H1 (cell line): Measurements from ENCODE around the gene PPP1R3G. TPM values are rescaled to one million over a fixed set of nuclear protein-coding genes. Genes with fewer than 3 reads are reported as not detected.
A peak's percentile ranks its signal among the peaks of the same experiment; 100 is the strongest.

Experiments used
- CTCF ChIA-PET: fragments of 300-600 bp; sonication (Branson Sonifier 250); formaldehyde crosslinking; loops from one replicate; lab custom pipeline; 2021; ENCODE audit not compliant: partially characterized antibody; lab: Charles Lee
- POLR2A ChIA-PET: fragments of 300-600 bp; sonication (Branson Sonifier 250); formaldehyde crosslinking; loops from one replicate; lab custom pipeline; 2021; ENCODE audit warnings: inconsistent platforms; ENCODE audit not compliant: partially characterized antibody; lab: Charles Lee
- DNase-seq, 2 experiments: peaks; one replicate each; pipeline versions ENCODE4 v3.0.0 to v3.0.0-alpha.2; 2010 to 2022; ENCODE audit warnings: low spot score in 2 of 2, low read depth in 1 of 2, mixed read lengths in 1 of 2
- FAIRE-seq: peaks from 2 replicates; lab custom pipeline; 2011; peaks lifted over from hg19 to GRCh38; lab: Jason Lieb, UNC
- H2AFZ ChIP-seq: 2 replicates; pipeline ENCODE4 v1.8.1; 2012; ENCODE audit warnings: low read length, inconsistent platforms
- H2AK5ac ChIP-seq: 2 replicates; pipeline ENCODE4 v1.6.1; 2013; ENCODE audit warnings: low read depth, low read length
- H2BK120ac ChIP-seq: replicated peaks from 2 replicates; pipeline ENCODE3; 2013; ENCODE audit warnings: low read depth, low read length, inconsistent platforms
- H2BK12ac ChIP-seq: 2 replicates; pipeline ENCODE4 v1.6.1; 2013; ENCODE audit warnings: low read depth, low read length
- H2BK15ac ChIP-seq: 2 replicates; pipeline ENCODE4 v1.6.1; 2013; ENCODE audit warnings: low read length
- H2BK20ac ChIP-seq: 2 replicates; pipeline ENCODE4 v1.6.1; 2013; ENCODE audit warnings: low read length
- H2BK5ac ChIP-seq: 2 replicates; pipeline ENCODE4 v1.6.1; 2013; ENCODE audit warnings: low read depth, low read length
- H3K14ac ChIP-seq: 2 replicates; pipeline ENCODE4 v1.6.1; 2013; ENCODE audit warnings: inconsistent platforms; ENCODE audit not compliant: insufficient read length
- H3K18ac ChIP-seq: 2 replicates; pipeline ENCODE4 v1.6.1; 2013; ENCODE audit warnings: low read length; ENCODE audit errors: extremely low read depth
- H3K23ac ChIP-seq: 2 replicates; pipeline ENCODE4 v1.6.1; 2013; ENCODE audit warnings: inconsistent platforms; ENCODE audit not compliant: insufficient read length
- H3K23me2 ChIP-seq: 2 replicates; pipeline ENCODE4 v1.6.1; 2013; ENCODE audit warnings: low read depth, low read length
- H3K27ac ChIP-seq: 2 replicates; pipeline ENCODE4 v1.6.1; 2011; ENCODE audit warnings: low read depth, low read length, inconsistent platforms
- H3K27me3 ChIP-seq, 4 experiments: replicated peaks in 1 of 4; 1 replicate in 1 of 4; 2 replicates in 3 of 4; pipeline versions ENCODE4 v1.6.1 to v1.8.1; 2011 to 2013; ENCODE audit warnings: low read length in 3 of 4, mild to moderate bottlenecking in 3 of 4, inconsistent platforms in 2 of 4, mixed read lengths in 2 of 4, moderate library complexity in 1 of 4; ENCODE audit not compliant: control insufficient read depth in 3 of 4, insufficient read depth in 3 of 4; ENCODE audit errors: extremely low read depth in 1 of 4
- H3K36me3 ChIP-seq, 4 experiments: 2 replicates each; pipeline versions ENCODE4 v1.6.1 to v1.8.1; 2011 to 2013; ENCODE audit warnings: mild to moderate bottlenecking in 4 of 4, low read length in 3 of 4, moderate library complexity in 2 of 4, control low read depth in 1 of 4, inconsistent platforms in 1 of 4; ENCODE audit not compliant: insufficient read depth in 4 of 4, control insufficient read depth in 2 of 4
- H3K4ac ChIP-seq: replicated peaks from 2 replicates; pipeline ENCODE3; 2013; ENCODE audit warnings: low read length, low read depth, mixed read lengths, inconsistent platforms; ENCODE audit not compliant: insufficient read length
- H3K4me1 ChIP-seq, 4 experiments: replicated peaks in 1 of 4; 1 replicate in 1 of 4; 2 replicates in 3 of 4; pipeline versions ENCODE4 v1.6.1 to v1.8.1; 2011 to 2013; ENCODE audit warnings: low read length in 3 of 4, inconsistent platforms in 2 of 4, mixed read lengths in 1 of 4; ENCODE audit not compliant: insufficient read depth in 4 of 4, control insufficient read depth in 3 of 4
- H3K4me2 ChIP-seq, 2 experiments: 2 replicates each; pipeline versions ENCODE4 v1.6.1 to v1.8.1; 2011 to 2013; ENCODE audit warnings: low read depth in 2 of 2, low read length in 2 of 2, control low read depth in 1 of 2, inconsistent platforms in 1 of 2, mild to moderate bottlenecking in 1 of 2; ENCODE audit not compliant: insufficient read depth in 1 of 2
- H3K4me3 ChIP-seq, 4 experiments: fragments of 200-600, 300-600 bp in 1 of 4; sonication (generic), shearing (Covaris generic), sonication (Bioruptor Twin) in 1 of 4; 2 replicates each; pipeline versions ENCODE4 v1.5.1 to v1.8.1; 2011 to 2016; ENCODE audit warnings: low read length in 4 of 4, low read depth in 3 of 4, control low read depth in 2 of 4, inconsistent platforms in 2 of 4, mild to moderate bottlenecking in 2 of 4, mixed read lengths in 1 of 4, moderate library complexity in 1 of 4; ENCODE audit not compliant: insufficient read depth in 2 of 4; ENCODE audit errors: extremely low read depth in 1 of 4
- H3K56ac ChIP-seq: replicated peaks from 2 replicates; pipeline ENCODE3; 2013; ENCODE audit warnings: low read depth, mild to moderate bottlenecking, mixed read lengths, low read length, inconsistent platforms; ENCODE audit not compliant: insufficient read length
- H3K79me1 ChIP-seq: 2 replicates; pipeline ENCODE4 v1.6.1; 2013; ENCODE audit warnings: low read depth, low read length, control low read depth
- H3K79me2 ChIP-seq, 2 experiments: 2 replicates each; pipeline versions ENCODE4 v1.6.1 to v1.8.1; 2012 to 2013; ENCODE audit warnings: low read length in 2 of 2, mild to moderate bottlenecking in 2 of 2, inconsistent platforms in 1 of 2; ENCODE audit not compliant: insufficient read depth in 2 of 2, control insufficient read depth in 1 of 2
- H3K9ac ChIP-seq, 4 experiments: replicated peaks in 1 of 4; 1 replicate in 1 of 4; 2 replicates in 3 of 4; pipeline versions ENCODE4 v1.6.1 to v1.8.1; 2011 to 2013; ENCODE audit warnings: low read depth in 3 of 4, low read length in 3 of 4, control low read depth in 2 of 4, mild to moderate bottlenecking in 2 of 4, moderate library complexity in 2 of 4, inconsistent platforms in 1 of 4; ENCODE audit errors: extremely low read depth in 1 of 4
- H3K9me3 ChIP-seq, 2 experiments: 2 replicates each; pipeline versions ENCODE4 v1.6.1 to v1.8.1; 2012 to 2013; ENCODE audit warnings: mild to moderate bottlenecking in 2 of 2, moderate library complexity in 2 of 2, control low read depth in 1 of 2, inconsistent platforms in 1 of 2, low read depth in 1 of 2, low read length in 1 of 2, mixed read lengths in 1 of 2; ENCODE audit not compliant: insufficient read depth in 2 of 2
- H4K20me1 ChIP-seq, 2 experiments: replicated peaks in 1 of 2; 2 replicates each; pipeline versions ENCODE3 to v1.8.1; 2011 to 2013; ENCODE audit warnings: inconsistent platforms in 2 of 2, low read length in 2 of 2, mild to moderate bottlenecking in 1 of 2; ENCODE audit not compliant: insufficient read depth in 2 of 2, control insufficient read depth in 1 of 2
- H4K5ac ChIP-seq: 2 replicates; pipeline ENCODE4 v1.6.1; 2013; ENCODE audit warnings: low read length, low read depth, mixed read lengths, inconsistent platforms; ENCODE audit not compliant: insufficient read length
- H4K8ac ChIP-seq: 2 replicates; pipeline ENCODE4 v1.8.0; 2013; ENCODE audit warnings: mild to moderate bottlenecking, moderate library complexity, low read length, inconsistent platforms; ENCODE audit not compliant: insufficient read depth; ENCODE audit errors: extremely low read depth
- H4K91ac ChIP-seq: replicated peaks from 2 replicates; pipeline ENCODE3; 2013; ENCODE audit warnings: low read length, mixed read lengths, inconsistent platforms; ENCODE audit not compliant: insufficient read length
- CEBPB ChIP-seq: IDR thresholded peaks from 2 replicates; pipeline ENCODE4 v1.6.1; 2012; ENCODE audit warnings: low read depth, low read length
- FOSL1 ChIP-seq: IDR thresholded peaks from 2 replicates; pipeline ENCODE4 v1.6.1; 2011; ENCODE audit warnings: mild to moderate bottlenecking, low read depth, low read length, moderate library complexity; ENCODE audit not compliant: insufficient read depth
- RAD21 ChIP-seq, 2 experiments: IDR thresholded peaks in 1 of 2; conservative IDR thresholded peaks in 1 of 2; 2 replicates each; pipeline ENCODE4 v1.6.1; 2011; ENCODE audit warnings: low read depth in 2 of 2, low read length in 2 of 2, improper control_type of control experiment in 1 of 2, inconsistent platforms in 1 of 2, mild to moderate bottlenecking in 1 of 2, moderate library complexity in 1 of 2
- SIN3A ChIP-seq, 2 experiments: IDR thresholded peaks in 1 of 2; conservative IDR thresholded peaks in 1 of 2; 2 replicates each; pipeline ENCODE4 v1.6.1; 2011 to 2012; ENCODE audit warnings: low read length in 2 of 2, improper control_type of control experiment in 1 of 2, low read depth in 1 of 2, mild to moderate bottlenecking in 1 of 2
- SUZ12 ChIP-seq: fragments of 200-600 bp; sonication (generic); IDR thresholded peaks from 2 replicates; pipeline ENCODE4 v1.6.1; 2012; ENCODE audit warnings: mild to moderate bottlenecking, inconsistent platforms, low read length, moderate library complexity, mixed read lengths
- TEAD4 ChIP-seq: IDR thresholded peaks from 2 replicates; pipeline ENCODE4 v1.6.1; 2012; ENCODE audit warnings: low read depth, low read length, inconsistent platforms, mixed read lengths
- YY1 ChIP-seq: IDR thresholded peaks from 2 replicates; pipeline ENCODE4 v1.6.1; 2011; ENCODE audit warnings: low read depth, mild to moderate bottlenecking, low read length
- WGBS, 2 experiments: shearing (Covaris generic) in 1 of 2; methylation state at CpG; one replicate each; pipeline versions ENCODE4 v1.1.6 to v1.1.7; 2013 to 2015; ENCODE audit warnings: low lambda C conversion rate in 2 of 2, mixed read lengths in 2 of 2, inconsistent platforms in 1 of 2, low coverage in 1 of 2, missing lambda C conversion rate in 1 of 2; ENCODE audit not compliant: insufficient replicate concordance in 2 of 2, insufficient coverage in 1 of 2, insufficient read length in 1 of 2; ENCODE audit errors: extremely low coverage in 1 of 2, missing lambda C conversion rate in 1 of 2; 5-methylcytosine and 5-hydroxymethylcytosine counted together
- polyA plus RNA-seq, 7 experiments: library from polyadenylated mRNA; depleted of rRNA in 3 of 7; stranded (reverse) in 5 of 7; unstranded in 2 of 7; fragments of >200 nt in 5 of 7; fragments of 200-250 nt in 2 of 7; gene quantifications; 1 replicate in 5 of 7; 2 replicates in 1 of 7; 4 replicates in 1 of 7; pipeline versions ENCODE4 v1.2.1 to v1.2.3, GENCODE V29; 2011 to 2013; ENCODE audit warnings: missing spikeins in 2 of 7, mixed read lengths in 2 of 7
- total RNA-seq: library from RNA; stranded (reverse); fragmentation: NEBNext Ultra II Directional; extraction: Animal tissue kit (Norgen Biotek cat#: 25700); gene quantifications from 2 replicates; pipeline ENCODE4 v1.2.1, GENCODE V29; 2021
- TF ChIP-seq, protein P1 (sequence below): IDR thresholded peaks from 2 replicates; pipeline ENCODE4 v1.6.1; 2012; ENCODE audit warnings: inconsistent platforms
- TF ChIP-seq, protein P2 (sequence below), 3 experiments: IDR thresholded peaks; 1 replicate in 2 of 3; 2 replicates in 1 of 3; pipeline versions ENCODE4 v1.5.1 to v1.6.1; 2011; ENCODE audit warnings: low read length in 3 of 3, mild to moderate bottlenecking in 3 of 3, inconsistent platforms in 2 of 3, low read depth in 1 of 3, moderate library complexity in 1 of 3; ENCODE audit not compliant: insufficient read depth in 1 of 3; ENCODE audit errors: control extremely low read depth in 1 of 3

Gene PPP1R3G
- total and polyA plus RNA-seq, 2 of the 8 experiments (the other 6 are each of a cell fraction or from before 2014, with no cell fraction given) = 0.03 to 0.09 TPM

- H2AFZ ChIP-seq = peak overlapping the region; percentile 85; the same call in 1 of the 2 replicates
- CTCF ChIA-PET = interaction anchor here (0.6 to 1.7 kb wide), 11 partner anchors 10 to 845 kb away, joined by 3 to 5 read pairs (median 3); partner anchors contain the start of gene PPP1R3G
- H3K36me3 ChIP-seq = no peaks in the 10 kb centered on the region
- no peak overlapping the region; the same call in 1 of the 2 replicates for H2BK12ac ChIP-seq
- 29% methylated on average over 8 of the region's 8 CpGs; no CpG with 5 or more reads in 1 of the 2 experiments for WGBS, 2 experiments
- POLR2A ChIA-PET = interaction anchor here (0.6 to 1.2 kb wide), 3 partner anchors 10 to 532 kb away, joined by 3 to 5 read pairs (median 3); partner anchors contain the start of gene RPP40
- FAIRE-seq (peak; percentile 94), DNase-seq (no peak)
- no peak overlapping the region; a peak in 1 of 4 replicates for H3K4me2 ChIP-seq
- no peak overlapping the region for H2BK20ac ChIP-seq
- H3K4me1 ChIP-seq = peaks cover 5 to 10% (median 8%) of the 10 kb centered on the region in 4 experiments; a peak in 6 of 7 replicates
- no peak overlapping the region for H3K56ac ChIP-seq
- H3K79me1 ChIP-seq = no peaks in the 10 kb centered on the region
- H3K14ac ChIP-seq = no peak overlapping the region
- H4K20me1 ChIP-seq = no peaks in the 10 kb centered on the region
- H4K8ac ChIP-seq = no peak overlapping the region
- H3K4me3 ChIP-seq = no peak overlapping the region
- H3K27ac ChIP-seq = no peak overlapping the region
- peaks cover 0 to 7% of the 10 kb centered on the region in 2 experiments; a peak in 1 of 4 replicates for H3K9me3 ChIP-seq
- H3K4ac ChIP-seq = no peak overlapping the region
- no peak overlapping the region for H3K9ac ChIP-seq
- H3K23me2 ChIP-seq = no peaks in the 10 kb centered on the region; the same call in 1 of the 2 replicates
- H3K79me2 ChIP-seq = no peaks in the 10 kb centered on the region
- no peak overlapping the region for H4K91ac ChIP-seq
- H2AK5ac ChIP-seq = no peak overlapping the region
- H4K5ac ChIP-seq = no peak overlapping the region
- no peak overlapping the region for H2BK120ac ChIP-seq
- H3K27me3 ChIP-seq = no peaks in the 10 kb centered on the region; a peak in 2 of 7 replicates
- H2BK15ac ChIP-seq = no peak overlapping the region
- no peak overlapping the region for H3K18ac ChIP-seq
- H3K23ac ChIP-seq = no peak overlapping the region
- no peak overlapping the region for H2BK5ac ChIP-seq
- TF ChIP-seq CEBPB = 0 out of 2 replicates have a peak, but pooled peaks have one; percentile 22
- TF ChIP-seq SIN3A (conservative IDR thresholded peaks at IDR 0.05 in 1 of 2, IDR thresholded peaks at IDR 0.05 in 1 of 2; ENCODE audit: low read depth in 1 of 2, low read length in 2 of 2) = peak in 1 of 2 experiments; percentile 77; a peak in 1 of 4 replicates
- TF ChIP-seq TEAD4 = 0 out of 2 replicates have a peak, but pooled peaks have one; percentile 21
- no peak for TF ChIP-seq SUZ12
- TF ChIP-seq, protein P1, sequence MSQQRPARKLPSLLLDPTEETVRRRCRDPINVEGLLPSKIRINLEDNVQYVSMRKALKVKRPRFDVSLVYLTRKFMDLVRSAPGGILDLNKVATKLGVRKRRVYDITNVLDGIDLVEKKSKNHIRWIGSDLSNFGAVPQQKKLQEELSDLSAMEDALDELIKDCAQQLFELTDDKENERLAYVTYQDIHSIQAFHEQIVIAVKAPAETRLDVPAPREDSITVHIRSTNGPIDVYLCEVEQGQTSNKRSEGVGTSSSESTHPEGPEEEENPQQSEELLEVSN = peak; percentile 83
- TF ChIP-seq FOSL1 = no peak
- TF ChIP-seq, protein P2, sequence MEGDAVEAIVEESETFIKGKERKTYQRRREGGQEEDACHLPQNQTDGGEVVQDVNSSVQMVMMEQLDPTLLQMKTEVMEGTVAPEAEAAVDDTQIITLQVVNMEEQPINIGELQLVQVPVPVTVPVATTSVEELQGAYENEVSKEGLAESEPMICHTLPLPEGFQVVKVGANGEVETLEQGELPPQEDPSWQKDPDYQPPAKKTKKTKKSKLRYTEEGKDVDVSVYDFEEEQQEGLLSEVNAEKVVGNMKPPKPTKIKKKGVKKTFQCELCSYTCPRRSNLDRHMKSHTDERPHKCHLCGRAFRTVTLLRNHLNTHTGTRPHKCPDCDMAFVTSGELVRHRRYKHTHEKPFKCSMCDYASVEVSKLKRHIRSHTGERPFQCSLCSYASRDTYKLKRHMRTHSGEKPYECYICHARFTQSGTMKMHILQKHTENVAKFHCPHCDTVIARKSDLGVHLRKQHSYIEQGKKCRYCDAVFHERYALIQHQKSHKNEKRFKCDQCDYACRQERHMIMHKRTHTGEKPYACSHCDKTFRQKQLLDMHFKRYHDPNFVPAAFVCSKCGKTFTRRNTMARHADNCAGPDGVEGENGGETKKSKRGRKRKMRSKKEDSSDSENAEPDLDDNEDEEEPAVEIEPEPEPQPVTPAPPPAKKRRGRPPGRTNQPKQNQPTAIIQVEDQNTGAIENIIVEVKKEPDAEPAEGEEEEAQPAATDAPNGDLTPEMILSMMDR (IDR thresholded peaks at IDR 0.05; ENCODE audit: control extremely low read depth in 1 of 3, insufficient read depth in 1 of 3, low read depth in 1 of 3, low read length in 3 of 3) = peak in 1 of 3 experiments; percentile 31; a peak in 1 of 4 replicates
- no peak for TF ChIP-seq YY1
- peak; percentile 22 to 30; a peak in 3 of 4 replicates for TF ChIP-seq RAD21 (IDR thresholded peaks at IDR 0.05 in 1 of 2, conservative IDR thresholded peaks at IDR 0.05 in 1 of 2; ENCODE audit: low read depth in 2 of 2, low read length in 2 of 2)
Measured at GRCh38 chr6:5036269-5036668, 48.9 kb upstream of the PPP1R3G start.
